Suprapubic skin (tissue), 4 donors: ENCODE results near the gene SOCS1. TPM values are rescaled to one million over a fixed set of nuclear protein-coding genes. Genes with fewer than 3 reads are reported as not detected.
"Not testable (repeated sequence)": the region's sequence is repeated elsewhere in the genome, so short reads cannot be mapped to it uniquely, and the experiment has no call there.

Experiments used
- DNase-seq, 2 donors: peaks; one replicate each; pipeline ENCODE4 v3.0.0-alpha.2; 2019; ENCODE audit warnings: low spot score in 2 of 2
- H3K27ac ChIP-seq: fragments of 200-600 bp; sonication (generic); one replicate; pipeline ENCODE4 v1.5.1; 2019
- H3K27me3 ChIP-seq: fragments of 200-600 bp; sonication (generic); one replicate; pipeline ENCODE4 v1.5.1; 2019
- H3K36me3 ChIP-seq: fragments of 200-600 bp; sonication (generic); one replicate; pipeline ENCODE4 v1.5.1; 2019
- H3K4me1 ChIP-seq: fragments of 200-600 bp; sonication (generic); one replicate; pipeline ENCODE4 v1.5.1; 2019
- H3K4me3 ChIP-seq: fragments of 200-600 bp; sonication (generic); one replicate; pipeline ENCODE4 v1.5.1; 2019; ENCODE audit warnings: mild to moderate bottlenecking
- H3K9me3 ChIP-seq: fragments of 200-600 bp; sonication (generic); one replicate; pipeline ENCODE4 v1.5.1; 2019
- CTCF ChIP-seq, 2 donors: fragments of 200-600 bp in 1 of 2; fragments of 450-650 bp in 1 of 2; sonication (generic) in 1 of 2; IDR thresholded peaks; one replicate each; pipeline ENCODE4 v1.5.1; 2016 to 2019; ENCODE audit warnings: antibody characterized with exemption in 2 of 2, mild to moderate bottlenecking in 1 of 2, moderate library complexity in 1 of 2
- EP300 ChIP-seq: sonication (generic); formaldehyde crosslinking; IDR thresholded peaks from one replicate; pipeline ENCODE4 v1.6.1; 2017; ENCODE audit warnings: antibody characterized with exemption
- POLR2A ChIP-seq, 2 donors: fragments of 450-650 bp; IDR thresholded peaks; one replicate each; pipeline ENCODE4 v1.6.1; 2017; ENCODE audit warnings: antibody characterized with exemption in 2 of 2, mild to moderate bottlenecking in 2 of 2, moderate library complexity in 2 of 2
- POLR2AphosphoS5 ChIP-seq, 3 donors: sonication (generic); formaldehyde crosslinking; IDR thresholded peaks; one replicate each; pipeline ENCODE4 v1.6.1; 2017; ENCODE audit warnings: antibody characterized with exemption in 3 of 3
- WGBS: methylation state at CpG from one replicate; pipeline ENCODE4 v1.1.5; 2018; 5-methylcytosine and 5-hydroxymethylcytosine counted together
- total RNA-seq, 4 donors: library from RNA; depleted of rRNA; stranded (reverse); fragments of >200 nt; gene quantifications; one replicate each; pipeline ENCODE4 v1.1.0, GENCODE V29; 2016

Gene SOCS1
- total RNA-seq, 4 donors from 2014 or later = 3.9 to 15.4 (median 7.5) TPM

DNA sequence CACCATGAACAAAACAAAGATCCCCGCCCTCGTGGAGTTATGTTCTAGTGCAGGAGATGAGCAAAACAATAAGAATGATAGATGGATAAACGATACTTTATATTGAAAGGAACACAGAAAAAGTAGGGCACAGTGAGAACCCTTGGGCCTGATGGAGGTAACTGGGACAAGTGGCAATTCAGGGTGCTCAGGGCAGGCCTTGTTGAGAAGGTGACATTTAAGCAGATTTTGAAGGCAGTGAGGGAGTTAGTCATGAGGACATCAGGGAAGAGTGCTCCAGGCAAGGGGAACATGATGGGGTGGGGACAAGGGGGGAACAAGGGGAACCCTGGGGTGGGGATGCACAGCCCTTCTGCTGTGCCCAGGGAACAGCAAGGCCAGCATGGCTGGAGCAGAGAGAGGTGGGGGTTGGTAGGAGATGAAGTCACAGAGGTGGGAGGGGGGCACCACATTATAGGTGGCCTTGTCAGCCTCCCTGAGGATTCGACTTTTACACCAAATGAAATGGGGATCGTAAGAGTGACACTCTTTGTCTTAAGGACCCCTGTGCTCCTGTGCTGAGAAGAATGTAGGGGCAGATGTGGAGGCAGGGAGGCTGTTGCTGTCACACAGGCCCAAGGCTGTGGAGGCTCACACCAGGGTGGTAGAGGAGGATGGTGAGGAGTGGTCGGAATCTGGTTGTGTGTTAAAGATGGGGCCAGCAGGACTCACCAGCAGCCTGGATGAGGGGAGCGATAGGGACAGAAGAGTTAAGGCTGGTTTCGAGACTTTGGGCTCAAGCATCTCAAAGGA is 34.3 kb upstream of the SOCS1 start:
- no peak for DNase-seq
- H3K27me3 ChIP-seq = no peaks in the 10 kb centered on the region
- no peak overlapping the region for H3K4me3 ChIP-seq
- H3K4me1 ChIP-seq = no peaks in the 10 kb centered on the region
- no peak for TF ChIP-seq CTCF (IDR thresholded peaks at IDR 0.05)
- no peak for TF ChIP-seq POLR2A (IDR thresholded peaks at IDR 0.05)
- TF ChIP-seq POLR2AphosphoS5 (IDR thresholded peaks at IDR 0.05) = no peak
- TF ChIP-seq EP300 = no peak
- H3K27ac ChIP-seq = no peak overlapping the region
- H3K9me3 ChIP-seq = no peaks in the 10 kb centered on the region
- H3K36me3 ChIP-seq = no peaks in the 10 kb centered on the region
- WGBS = 94% methylated on average over 8 of the region's 8 CpGs

- DNase-seq, H3K27ac ChIP-seq, H3K27me3 ChIP-seq, H3K4me1 ChIP-seq, H3K36me3 ChIP-seq, H3K4me3 ChIP-seq, H3K9me3 ChIP-seq: not testable (repeated sequence)
- 88% methylated on average over 4 of the region's 4 CpGs for WGBS
Observed at GRCh38 chr16:11289696-11290095, 33.7 kb upstream of the SOCS1 start.

GRCh38 chr16:11289202-11289601 is 33.2 kb upstream of the SOCS1 start:
- DNase-seq = no peak
- TF ChIP-seq POLR2AphosphoS5 (IDR thresholded peaks at IDR 0.05) (no peak), POLR2A (IDR thresholded peaks at IDR 0.05) (no peak), CTCF (IDR thresholded peaks at IDR 0.05) (no peak), EP300 (no peak)
- Histone ChIP-seq H3K36me3 (no peaks in the 10 kb centered on the region), H3K9me3 (no peaks in the 10 kb centered on the region), H3K4me3 (no peak overlapping the region), H3K27me3 (no peaks in the 10 kb centered on the region), H3K27ac (no peak overlapping the region), H3K4me1 (no peaks in the 10 kb centered on the region)
- WGBS = 98% methylated on average over 2 of the region's 2 CpGs

DNA sequence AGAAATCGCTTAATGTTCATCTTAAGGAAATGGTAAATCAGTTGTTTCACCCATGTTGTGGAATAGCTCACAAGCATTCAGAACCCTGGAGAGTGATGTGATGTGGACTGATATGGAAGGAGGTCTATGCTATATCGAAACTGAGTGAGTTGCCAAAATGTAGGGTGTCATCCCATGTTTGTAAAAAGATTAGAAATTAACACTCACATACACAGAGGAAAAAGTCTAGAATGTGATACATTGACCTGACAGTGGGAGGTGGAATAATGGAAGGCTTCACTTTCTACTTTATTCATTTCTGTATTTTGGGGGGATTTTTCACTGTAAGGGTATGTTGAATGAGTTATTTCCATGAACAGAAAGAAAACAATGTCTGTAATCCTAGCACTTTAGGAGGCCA is 29.8 kb upstream of the SOCS1 start:
- Histone ChIP-seq H3K27ac (no peak overlapping the region), H3K36me3 (no peaks in the 10 kb centered on the region), H3K27me3 (no peaks in the 10 kb centered on the region), H3K9me3 (no peaks in the 10 kb centered on the region), H3K4me3 (no peak overlapping the region), H3K4me1 (no peaks in the 10 kb centered on the region)
- TF ChIP-seq CTCF (IDR thresholded peaks at IDR 0.05) = no peak
- TF ChIP-seq EP300 = no peak
- TF ChIP-seq POLR2AphosphoS5 (IDR thresholded peaks at IDR 0.05) = no peak
- no peak for TF ChIP-seq POLR2A (IDR thresholded peaks at IDR 0.05)
- DNase-seq = no peak
- 78% methylated on average over 2 of the region's 2 CpGs for WGBS

- Histone ChIP-seq H3K27ac (no peak overlapping the region), H3K27me3 (no peaks in the 10 kb centered on the region), H3K4me3 (no peak overlapping the region), H3K36me3 (no peaks in the 10 kb centered on the region), H3K9me3 (no peaks in the 10 kb centered on the region), H3K4me1 (no peaks in the 10 kb centered on the region)
- 62% methylated on average over 4 of the region's 4 CpGs for WGBS
- TF ChIP-seq CTCF (IDR thresholded peaks at IDR 0.05) = no peak
- TF ChIP-seq EP300 = no peak
- no peak for TF ChIP-seq POLR2AphosphoS5 (IDR thresholded peaks at IDR 0.05)
- TF ChIP-seq POLR2A (IDR thresholded peaks at IDR 0.05) = no peak
- DNase-seq = no peak
Observed at GRCh38 chr16:11283820-11284248, 27.8 kb upstream of the SOCS1 start.
